Neuron (in vitro differentiated cells): ENCODE results near the gene FGR.
"Not testable (repeated sequence)": the region's sequence is repeated elsewhere in the genome, so short reads cannot be mapped to it uniquely, and the experiment has no call there.

Experiments
- H2AFZ ChIP-seq: one replicate; pipeline ENCODE4 v1.6.1; 2013; ENCODE audit warnings: low read depth, mild to moderate bottlenecking, inconsistent platforms, low read length, moderate library complexity
- H3K27me3 ChIP-seq: one replicate; pipeline ENCODE4 v1.6.1; 2013; ENCODE audit warnings: low read length; ENCODE audit not compliant: insufficient read depth
- H3K36me3 ChIP-seq: one replicate; pipeline ENCODE4 v1.6.1; 2013; ENCODE audit warnings: low read length; ENCODE audit not compliant: insufficient read depth
- H3K4me1 ChIP-seq: one replicate; pipeline ENCODE4 v1.6.1; 2013; ENCODE audit warnings: low read length; ENCODE audit not compliant: insufficient read depth
- H3K4me3 ChIP-seq: 2 replicates; pipeline ENCODE4 v1.5.1; 2013; ENCODE audit warnings: mild to moderate bottlenecking, low read length, moderate library complexity
- H3K9me3 ChIP-seq: one replicate; pipeline ENCODE4 v1.6.1; 2013; ENCODE audit warnings: low read length

The FGR gene

GRCh38 chr1:27638805-27639204, 3.8 kb upstream of the FGR start:
- H2AFZ ChIP-seq = no peak overlapping the region
- H3K27me3 ChIP-seq = no peaks in the 10 kb centered on the region
- H3K4me3 ChIP-seq = no peak overlapping the region
- H3K36me3 ChIP-seq = no peaks in the 10 kb centered on the region
- H3K9me3 ChIP-seq = no peaks in the 10 kb centered on the region
- H3K4me1 ChIP-seq = no peaks in the 10 kb centered on the region

DNA sequence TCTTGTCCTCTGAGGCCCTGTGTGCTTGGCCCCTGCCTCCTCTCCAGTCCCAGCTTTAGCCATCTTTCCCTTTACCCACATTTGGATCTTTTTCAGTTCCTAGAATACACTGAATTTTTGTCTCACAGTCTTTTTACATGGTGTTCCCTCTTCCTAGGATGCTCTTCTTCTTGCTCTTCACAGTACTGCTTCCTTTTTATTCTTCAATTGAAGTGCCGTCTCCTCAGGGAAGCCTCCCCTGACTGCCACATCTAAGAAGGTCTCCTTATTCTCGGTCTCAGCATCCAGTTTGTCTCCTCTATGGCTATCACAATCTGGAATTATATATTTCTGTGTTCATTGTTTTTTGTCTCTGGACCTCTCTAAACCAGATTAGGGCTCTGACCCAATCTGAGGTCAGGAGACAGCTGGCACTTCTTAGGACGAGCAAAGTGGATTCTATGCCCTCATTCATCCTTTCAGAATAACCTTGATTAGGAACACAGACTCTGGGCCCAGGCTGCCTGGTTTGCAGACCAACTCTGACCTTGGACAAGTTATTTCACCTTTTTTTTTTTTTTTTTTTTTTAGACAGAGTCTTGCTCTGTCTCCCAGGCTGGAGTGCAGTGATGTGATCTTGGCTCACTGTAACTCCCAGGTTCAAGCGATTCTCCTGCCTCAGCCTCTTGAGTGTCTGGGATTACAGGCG, 3.2 kb upstream of the FGR start:
- no peaks in the 10 kb centered on the region for H3K9me3 ChIP-seq
- no peaks in the 10 kb centered on the region for H3K36me3 ChIP-seq
- no peaks in the 10 kb centered on the region for H3K4me1 ChIP-seq
- H2AFZ ChIP-seq = no peak overlapping the region
- H3K4me3 ChIP-seq = no peak overlapping the region
- H3K27me3 ChIP-seq = no peaks in the 10 kb centered on the region

- Histone ChIP-seq H3K9me3 (no peaks in the 10 kb centered on the region), H3K27me3 (peaks cover 2% of the 10 kb centered on the region), H3K36me3 (no peaks in the 10 kb centered on the region), H2AFZ (no peak overlapping the region), H3K4me1 (no peaks in the 10 kb centered on the region), H3K4me3 (no peak overlapping the region)
These were observed 584 bp upstream of the FGR start for GRCh38 chr1:27635396-27636142.

GRCh38 chr1:27634177-27634984, 604 bp downstream of the FGR start:
- Histone ChIP-seq H3K36me3 (no peaks in the 10 kb centered on the region), H3K4me1 (no peaks in the 10 kb centered on the region), H3K4me3 (no peak overlapping the region), H3K27me3 (peaks cover 2% of the 10 kb centered on the region), H2AFZ (no peak overlapping the region), H3K9me3 (no peaks in the 10 kb centered on the region)

GRCh38 chr1:27633640-27634176, 1.3 kb downstream of the FGR start:
- Histone ChIP-seq H3K4me3 (no peak overlapping the region), H2AFZ (no peak overlapping the region), H3K9me3 (no peaks in the 10 kb centered on the region), H3K27me3 (peaks cover 2% of the 10 kb centered on the region), H3K36me3 (no peaks in the 10 kb centered on the region), H3K4me1 (no peaks in the 10 kb centered on the region)

GRCh38 chr1:27633298-27633610, 1.7 kb downstream of the FGR start:
- H3K9me3 ChIP-seq = no peaks in the 10 kb centered on the region
- H3K4me1 ChIP-seq = no peaks in the 10 kb centered on the region
- no peak overlapping the region for H3K4me3 ChIP-seq
- H3K36me3 ChIP-seq = no peaks in the 10 kb centered on the region
- H2AFZ ChIP-seq = no peak overlapping the region
- H3K27me3 ChIP-seq = peaks cover 2% of the 10 kb centered on the region

GRCh38 chr1:27632387-27633297, 2.3 kb downstream of the FGR start:
- Histone ChIP-seq H3K4me1 (no peaks in the 10 kb centered on the region), H3K36me3 (no peaks in the 10 kb centered on the region), H3K27me3 (peaks cover 2% of the 10 kb centered on the region)

GRCh38 chr1:27630859-27631491, 4.0 kb downstream of the FGR start:
- Histone ChIP-seq H3K36me3 (no peaks in the 10 kb centered on the region), H2AFZ (no peak overlapping the region), H3K9me3 (no peaks in the 10 kb centered on the region), H3K27me3 (peaks cover 2% of the 10 kb centered on the region), H3K4me1 (no peaks in the 10 kb centered on the region), H3K4me3 (no peak overlapping the region)

More at GRCh38 chr1:27632387-27633297, 2.3 kb downstream of the FGR start:
- no peaks in the 10 kb centered on the region for H3K9me3 ChIP-seq
- no peak overlapping the region for H2AFZ ChIP-seq
- no peak overlapping the region for H3K4me3 ChIP-seq

DNA sequence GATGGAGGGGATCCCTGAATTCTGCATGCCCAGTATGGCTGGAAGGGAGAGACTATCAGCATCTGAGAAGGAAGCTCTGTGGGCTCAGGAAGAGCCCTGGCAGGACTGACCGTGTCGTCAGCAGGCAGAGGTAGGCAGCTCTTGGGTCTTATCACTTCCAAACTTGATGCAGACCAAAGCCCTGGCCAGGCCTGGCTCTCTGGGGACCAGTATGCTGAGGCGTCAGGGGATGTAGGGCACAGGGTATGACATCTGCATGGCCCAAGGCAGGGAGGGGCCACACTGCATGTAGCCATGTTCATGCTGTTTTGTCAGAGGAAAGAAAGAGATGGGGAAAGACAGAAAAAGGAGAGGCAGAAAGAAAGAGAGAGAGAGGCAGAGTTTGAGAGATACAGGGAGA, 6.3 kb downstream of the FGR start:
- Histone ChIP-seq H3K36me3 (no peaks in the 10 kb centered on the region), H3K9me3 (no peaks in the 10 kb centered on the region), H3K27me3 (peaks cover 2% of the 10 kb centered on the region), H3K4me1 (peaks cover 8% of the 10 kb centered on the region), H3K4me3 (no peak overlapping the region), H2AFZ (no peak overlapping the region)

DNA sequence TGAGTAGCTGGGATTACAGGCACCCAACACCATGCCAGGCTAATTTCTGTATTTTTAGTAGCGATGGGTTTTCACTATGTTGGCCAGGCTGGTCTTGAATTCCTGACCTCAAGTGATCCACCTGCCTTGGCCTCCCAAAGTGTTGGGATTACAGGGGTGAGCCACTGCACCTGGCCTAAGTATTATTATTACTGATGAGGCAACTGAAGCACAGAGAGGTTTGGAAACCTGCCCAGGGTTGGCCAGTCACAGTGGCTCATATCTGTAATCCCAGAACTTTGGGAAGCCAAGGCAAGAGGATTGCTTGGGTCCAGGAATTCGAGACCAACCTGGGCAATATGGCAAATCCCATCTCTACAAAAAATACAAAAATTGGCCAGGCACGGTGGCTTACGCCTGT, 7.3 kb downstream of the FGR start:
- H2AFZ ChIP-seq, H3K4me1 ChIP-seq, H3K4me3 ChIP-seq, H3K27me3 ChIP-seq, H3K9me3 ChIP-seq, H3K36me3 ChIP-seq: not testable (repeated sequence)

DNA sequence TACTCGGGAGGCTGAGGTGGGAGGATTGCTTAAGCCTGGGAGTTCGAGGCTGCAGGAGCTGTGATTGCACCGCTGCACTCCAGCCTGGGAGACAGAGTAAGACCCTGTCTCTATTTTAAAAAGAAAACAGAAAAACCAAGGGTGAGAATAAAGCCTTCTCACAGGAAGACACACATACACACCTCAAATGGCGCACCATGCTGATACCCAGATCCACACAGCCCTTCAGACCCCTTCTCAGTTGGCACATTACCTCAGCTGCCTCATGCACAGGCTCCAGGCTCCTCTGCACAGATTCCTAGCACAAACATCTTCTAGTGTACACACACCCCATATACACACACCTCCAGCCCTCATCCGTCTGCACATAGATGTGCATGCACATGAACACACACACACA, 7.9 kb downstream of the FGR start:
- Histone ChIP-seq H3K9me3 (no peaks in the 10 kb centered on the region), H3K4me1 (peaks cover 8% of the 10 kb centered on the region), H2AFZ (no peak overlapping the region), H3K27me3 (peaks cover 2% of the 10 kb centered on the region), H3K4me3 (no peak overlapping the region), H3K36me3 (no peaks in the 10 kb centered on the region)
